Measurements from ENCODE around the gene CACNG4.
"Not testable (repeated sequence)": the region's sequence is repeated elsewhere in the genome, so short reads cannot be mapped to it uniquely, and the experiment has no call there.

The CACNG4 gene

GRCh38 chr17:66966704-66967418 lies 2.4 kb downstream of the CACNG4 start:
- Mint-ChIP-seq H3K4me1 (peaks cover 6% of the 10 kb centered on the region), H3K4me3 (no peak overlapping the region), H3K36me3 (no peaks in the 10 kb centered on the region), H3K27me3 (peaks cover 94% of the 10 kb centered on the region), H3K9me3 (peaks cover 4% of the 10 kb centered on the region), H3K27ac (no peak overlapping the region)
- no peak for ATAC-seq

DNA sequence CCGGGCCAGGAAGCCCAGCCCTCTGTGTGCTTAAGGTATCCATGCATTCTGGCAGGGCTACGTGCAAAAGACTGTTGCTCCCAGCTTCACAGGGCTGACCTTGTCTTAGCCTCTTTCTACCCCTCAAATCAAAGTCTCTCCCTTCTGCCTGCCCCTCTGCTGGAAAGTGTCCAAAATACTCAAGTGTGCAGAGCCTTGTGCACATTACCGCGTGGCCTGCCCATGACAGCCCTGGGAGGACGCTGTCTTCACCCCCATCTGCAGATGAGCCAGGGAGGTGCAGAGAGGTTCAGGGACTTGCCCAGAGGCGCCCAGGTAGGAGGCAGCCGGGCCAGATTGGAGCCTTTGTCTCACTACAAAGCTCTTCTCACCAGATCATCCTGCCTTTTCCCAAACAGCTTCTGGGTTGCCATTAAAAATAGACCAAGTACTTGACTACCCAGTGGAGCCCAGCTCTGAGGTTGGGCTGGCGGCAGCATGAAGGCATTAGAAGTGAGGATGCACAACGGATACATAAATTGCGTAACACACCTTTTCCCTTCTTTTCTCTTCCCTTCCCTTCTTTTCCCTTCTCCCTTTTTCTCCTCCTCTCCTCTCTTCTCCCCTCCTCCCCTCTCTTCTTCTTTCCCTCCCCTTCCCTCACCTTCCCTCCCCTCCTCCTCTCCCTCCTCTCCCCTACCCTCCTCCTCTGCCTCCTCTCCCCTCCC lies 3.5 kb downstream of the CACNG4 start:
- H3K4me3 Mint-ChIP-seq = no peak overlapping the region
- H3K27ac Mint-ChIP-seq = no peak overlapping the region
- H3K27me3 Mint-ChIP-seq = peaks cover 87% of the 10 kb centered on the region
- no peaks in the 10 kb centered on the region for H3K36me3 Mint-ChIP-seq
- H3K4me1 Mint-ChIP-seq = peaks cover 6% of the 10 kb centered on the region
- H3K9me3 Mint-ChIP-seq = peaks cover 4% of the 10 kb centered on the region
- ATAC-seq = no peak

DNA sequence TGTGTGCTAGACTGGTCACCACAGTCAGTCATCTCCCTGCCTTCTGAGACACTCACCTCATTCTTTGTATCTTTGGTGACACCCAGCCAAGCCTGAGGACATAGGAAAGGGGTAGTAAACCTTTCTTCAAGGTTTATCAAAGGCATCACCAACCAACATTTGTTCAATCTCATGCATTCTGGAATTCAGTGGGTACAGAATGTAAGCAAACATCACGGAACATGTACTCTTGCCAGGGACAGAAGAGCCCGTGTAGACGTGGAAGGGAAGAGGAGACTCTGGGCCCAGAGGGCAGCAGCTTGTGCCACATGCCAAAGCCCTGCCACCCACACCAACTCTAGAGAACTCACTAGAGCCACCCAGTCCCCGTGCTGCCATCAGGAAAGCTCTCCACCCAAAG lies 4.4 kb downstream of the CACNG4 start:
- H3K4me1 Mint-ChIP-seq = peaks cover 4% of the 10 kb centered on the region
- peaks cover 82% of the 10 kb centered on the region for H3K27me3 Mint-ChIP-seq
- ATAC-seq = no peak
- H3K4me3 Mint-ChIP-seq = no peak overlapping the region
- peaks cover 4% of the 10 kb centered on the region for H3K9me3 Mint-ChIP-seq
- no peaks in the 10 kb centered on the region for H3K36me3 Mint-ChIP-seq
- no peak overlapping the region for H3K27ac Mint-ChIP-seq

GRCh38 chr17:66970140-66970539 lies 5.6 kb downstream of the CACNG4 start:
- Mint-ChIP-seq H3K4me1 (no peaks in the 10 kb centered on the region), H3K27me3 (peaks cover 78% of the 10 kb centered on the region), H3K27ac (no peak overlapping the region), H3K9me3 (peaks cover 4% of the 10 kb centered on the region), H3K36me3 (no peaks in the 10 kb centered on the region), H3K4me3 (no peak overlapping the region)
- no peak for ATAC-seq

- Mint-ChIP-seq H3K4me1 (no peaks in the 10 kb centered on the region), H3K27me3 (peaks cover 71% of the 10 kb centered on the region), H3K9me3 (peaks cover 4% of the 10 kb centered on the region), H3K4me3 (no peak overlapping the region), H3K36me3 (no peaks in the 10 kb centered on the region), H3K27ac (no peak overlapping the region)
- ATAC-seq = no peak
Observed at GRCh38 chr17:66970797-66971196, 6.3 kb downstream of the CACNG4 start.

DNA sequence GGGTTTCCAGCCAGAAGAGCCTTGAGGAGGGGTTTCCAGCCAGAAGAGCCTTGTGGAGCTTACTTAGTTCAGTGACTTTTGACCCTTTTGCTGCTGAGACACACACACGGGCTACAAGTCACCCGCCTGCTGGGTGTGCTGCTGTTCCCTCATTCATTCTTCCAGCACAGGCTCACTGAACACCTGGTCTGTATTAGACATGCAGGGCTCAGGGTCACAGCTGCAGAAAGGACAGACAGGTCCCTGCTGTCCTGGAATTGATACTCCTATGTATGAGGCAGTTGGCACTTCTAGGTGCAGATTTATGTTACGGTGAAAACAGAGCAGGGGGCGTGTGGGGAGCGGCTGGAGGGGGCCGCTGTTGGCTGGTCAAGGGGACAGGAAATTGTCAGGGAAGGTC lies 6.8 kb downstream of the CACNG4 start:
- Mint-ChIP-seq H3K4me3 (no peak overlapping the region), H3K27me3 (peaks cover 70% of the 10 kb centered on the region)

GRCh38 chr17:66971730-66972441 lies 7.4 kb downstream of the CACNG4 start:
- no peak overlapping the region for H3K27ac Mint-ChIP-seq
- ATAC-seq = no peak
- peaks cover 70% of the 10 kb centered on the region for H3K27me3 Mint-ChIP-seq
- H3K36me3 Mint-ChIP-seq = no peaks in the 10 kb centered on the region
- H3K9me3 Mint-ChIP-seq = peaks cover 4% of the 10 kb centered on the region
- no peaks in the 10 kb centered on the region for H3K4me1 Mint-ChIP-seq
- H3K4me3 Mint-ChIP-seq = no peak overlapping the region

More for the DNA sequence above, 6.8 kb downstream of the CACNG4 start:
- Mint-ChIP-seq H3K36me3 (no peaks in the 10 kb centered on the region), H3K27ac (no peak overlapping the region), H3K9me3 (peaks cover 4% of the 10 kb centered on the region), H3K4me1 (no peaks in the 10 kb centered on the region)
- ATAC-seq = no peak

- H3K27me3 Mint-ChIP-seq = peaks cover 70% of the 10 kb centered on the region
- H3K27ac Mint-ChIP-seq, ATAC-seq: not testable (repeated sequence)
Observed at GRCh38 chr17:66972442-66972830, 7.9 kb downstream of the CACNG4 start.

DNA sequence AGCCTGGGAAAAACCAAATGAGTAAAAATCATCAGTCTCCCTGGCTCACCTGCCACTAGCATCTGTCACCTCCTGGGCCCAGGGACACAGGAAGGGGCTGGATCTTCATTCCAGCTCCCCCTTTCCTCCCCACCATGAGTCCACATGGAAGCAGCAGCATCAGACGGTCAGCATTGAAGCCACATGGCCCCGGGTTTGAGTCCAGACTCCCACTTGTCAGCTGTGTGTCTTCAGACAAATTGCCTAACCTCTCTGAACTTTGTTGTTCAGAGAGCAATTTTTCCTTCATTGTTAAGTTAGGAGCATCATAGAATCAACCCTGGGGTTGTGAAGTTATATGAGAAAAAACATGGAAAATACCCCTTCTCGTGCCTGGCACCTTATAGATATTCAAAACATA lies 10.7 kb downstream of the CACNG4 start:
- Mint-ChIP-seq H3K36me3 (no peaks in the 10 kb centered on the region), H3K4me1 (no peaks in the 10 kb centered on the region), H3K27ac (no peak overlapping the region), H3K9me3 (no peaks in the 10 kb centered on the region), H3K4me3 (no peak overlapping the region), H3K27me3 (peaks cover 60% of the 10 kb centered on the region)
- no peak for ATAC-seq

More at GRCh38 chr17:66972442-66972830, 7.9 kb downstream of the CACNG4 start:
- H3K36me3 Mint-ChIP-seq, H3K9me3 Mint-ChIP-seq, H3K4me1 Mint-ChIP-seq, H3K4me3 Mint-ChIP-seq: not testable (repeated sequence)

GRCh38 chr17:66975614-66976378 lies 11.3 kb downstream of the CACNG4 start:
- no peaks in the 10 kb centered on the region for H3K9me3 Mint-ChIP-seq
- H3K4me3 Mint-ChIP-seq = no peak overlapping the region
- no peak overlapping the region for H3K27ac Mint-ChIP-seq
- ATAC-seq = no peak
- peaks cover 54% of the 10 kb centered on the region for H3K27me3 Mint-ChIP-seq
- no peaks in the 10 kb centered on the region for H3K4me1 Mint-ChIP-seq
- H3K36me3 Mint-ChIP-seq = no peaks in the 10 kb centered on the region

GRCh38 chr17:66976379-66976663 lies 11.8 kb downstream of the CACNG4 start:
- Mint-ChIP-seq H3K36me3 (no peaks in the 10 kb centered on the region), H3K27me3 (peaks cover 49% of the 10 kb centered on the region), H3K4me3 (no peak overlapping the region), H3K27ac (no peak overlapping the region), H3K9me3 (no peaks in the 10 kb centered on the region), H3K4me1 (no peaks in the 10 kb centered on the region)
- no peak for ATAC-seq

DNA sequence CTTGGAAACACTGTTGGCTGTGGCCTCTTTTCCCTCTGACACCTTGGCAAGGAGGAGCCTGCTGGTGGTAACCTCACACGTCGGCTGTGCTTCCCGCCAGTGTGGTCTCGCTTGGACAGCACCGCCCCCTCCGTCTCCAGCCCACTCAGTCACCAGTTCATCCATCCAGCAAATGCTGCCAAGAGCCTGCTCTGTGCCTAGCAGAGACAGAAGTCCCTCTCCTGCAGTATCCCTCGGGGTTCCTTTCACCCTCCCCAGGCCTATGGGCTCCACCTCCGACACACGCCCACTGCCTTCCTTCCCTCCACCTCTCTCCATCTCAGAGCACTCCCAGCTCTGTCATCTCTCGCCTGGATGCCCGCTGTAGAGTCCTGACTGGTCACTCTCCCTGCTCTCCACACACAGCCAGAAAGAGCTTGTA lies 12.3 kb downstream of the CACNG4 start:
- no peaks in the 10 kb centered on the region for H3K4me1 Mint-ChIP-seq
- no peak overlapping the region for H3K27ac Mint-ChIP-seq
- no peak overlapping the region for H3K4me3 Mint-ChIP-seq
- H3K36me3 Mint-ChIP-seq = no peaks in the 10 kb centered on the region
- H3K27me3 Mint-ChIP-seq = peaks cover 44% of the 10 kb centered on the region
- H3K9me3 Mint-ChIP-seq = no peaks in the 10 kb centered on the region
- ATAC-seq = no peak

DNA sequence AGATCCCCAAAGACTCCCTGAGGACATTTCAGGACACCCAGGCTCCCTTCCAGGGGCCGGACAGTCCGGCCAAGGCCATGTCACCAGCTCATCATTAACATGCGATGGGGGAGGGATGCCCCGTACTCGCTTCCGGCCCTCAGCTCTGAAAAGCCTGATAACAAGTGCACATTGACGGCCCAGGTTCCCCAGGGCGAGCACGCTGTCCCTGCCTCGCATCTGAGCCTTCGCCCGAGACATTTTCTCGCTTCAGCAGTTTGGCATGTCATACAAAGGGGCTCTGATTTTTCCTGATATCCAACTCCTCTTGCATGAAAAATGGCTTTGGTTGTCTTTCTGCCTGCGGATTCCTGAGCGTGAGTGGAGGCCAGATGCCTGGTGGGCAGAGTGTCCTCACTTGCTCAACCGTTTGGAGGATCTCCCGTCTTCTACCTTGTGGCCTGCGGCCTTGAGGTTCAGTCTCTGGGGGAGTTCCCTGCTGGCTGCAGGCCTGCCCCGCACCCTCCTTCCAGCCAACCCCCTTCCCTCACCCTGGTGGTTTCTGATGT lies 14.1 kb downstream of the CACNG4 start:
- Mint-ChIP-seq H3K27me3 (peaks cover 38% of the 10 kb centered on the region), H3K4me1 (no peaks in the 10 kb centered on the region), H3K27ac (no peak overlapping the region), H3K9me3 (no peaks in the 10 kb centered on the region), H3K4me3 (no peak overlapping the region), H3K36me3 (no peaks in the 10 kb centered on the region)
- no peak for ATAC-seq

DNA sequence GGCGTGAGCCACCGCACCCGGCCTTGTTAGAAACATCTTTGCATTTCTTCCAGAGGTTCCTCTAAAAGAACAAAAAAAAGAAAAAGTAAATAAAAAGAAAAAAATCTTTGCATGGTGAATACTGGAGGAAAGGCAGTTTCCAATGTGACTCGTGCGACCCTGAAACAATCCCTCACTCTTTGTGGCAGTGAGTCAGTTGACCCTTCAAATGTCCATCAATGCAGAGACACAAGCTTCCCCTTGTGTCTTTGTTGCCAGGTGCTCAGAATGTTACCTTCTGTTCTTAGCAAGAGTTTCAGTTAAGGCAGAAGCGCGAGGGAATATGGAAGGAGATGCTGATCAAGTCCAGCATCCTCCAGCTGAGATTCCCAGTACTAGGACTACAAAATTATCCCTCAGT lies 16.4 kb downstream of the CACNG4 start:
- Mint-ChIP-seq H3K36me3 (no peaks in the 10 kb centered on the region), H3K4me1 (no peaks in the 10 kb centered on the region), H3K27ac (no peak overlapping the region), H3K4me3 (no peak overlapping the region), H3K27me3 (peaks cover 43% of the 10 kb centered on the region), H3K9me3 (no peaks in the 10 kb centered on the region)
- no peak for ATAC-seq

DNA sequence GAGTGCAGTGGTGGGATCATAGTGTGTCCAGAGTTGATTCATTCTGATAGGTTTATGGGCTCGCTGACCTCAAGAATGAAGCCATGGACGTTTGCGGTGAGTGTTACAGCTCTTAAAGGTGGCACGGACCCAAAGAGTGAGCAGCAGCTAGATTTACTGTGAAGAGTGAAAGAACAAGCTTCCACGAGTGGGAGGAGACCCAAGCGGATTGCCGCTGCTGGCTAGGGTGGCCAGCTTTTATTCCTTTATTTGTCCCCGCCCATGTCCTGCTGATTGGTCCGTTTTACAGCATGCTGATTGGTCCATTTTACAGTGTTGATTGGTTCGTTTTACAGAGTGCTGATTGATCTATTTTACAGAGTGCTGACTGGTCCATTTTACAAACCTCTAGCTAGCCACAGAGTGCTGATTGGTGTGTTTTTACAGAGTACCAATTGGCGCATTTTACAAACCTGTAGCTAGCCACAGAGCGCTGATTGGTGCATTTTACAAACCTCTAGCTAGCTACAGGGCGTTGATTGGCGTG lies 17.5 kb downstream of the CACNG4 start:
- no peak overlapping the region for H3K4me3 Mint-ChIP-seq
- no peak for ATAC-seq
- no peaks in the 10 kb centered on the region for H3K4me1 Mint-ChIP-seq
- no peaks in the 10 kb centered on the region for H3K9me3 Mint-ChIP-seq
- H3K36me3 Mint-ChIP-seq = no peaks in the 10 kb centered on the region
- H3K27ac Mint-ChIP-seq = no peak overlapping the region
- H3K27me3 Mint-ChIP-seq = peaks cover 40% of the 10 kb centered on the region
